Measurements from ENCODE around the gene ADO. TPM values are rescaled to one million over a fixed set of nuclear protein-coding genes. Genes with fewer than 3 reads are reported as not detected.

ADO gene
- total and polyA plus RNA-seq, 10 of the 15 experiments (the other 5 are each of a cell fraction or from before 2014, with no cell fraction given) = 4.3 to 44.6 (median 18.7) TPM

- peak; percentile 81 for TF ChIP-seq E2F8 (IDR thresholded peaks at IDR 0.05; ENCODE audit: low read depth, partially characterized antibody)
- TF ChIP-seq GABPA (IDR thresholded peaks at IDR 0.05; ENCODE audit: low read depth) = peak; percentile 96
- no peak for TF ChIP-seq RCOR1 (conservative IDR thresholded peaks at IDR 0.05; ENCODE audit: low read depth, low read length)
- no peak for TF ChIP-seq ZBTB4 (CRISPR knock-in tag; IDR thresholded peaks at IDR 0.05)
- TF ChIP-seq MXI1 (IDR thresholded peaks at IDR 0.05; ENCODE audit: low read depth, low read length) = peak; percentile 64
- peak; percentile 64 for TF ChIP-seq SREBF1 (IDR thresholded peaks at IDR 0.05; ENCODE audit: low read length)
- peak; percentile 87 for TF ChIP-seq NBN (IDR thresholded peaks at IDR 0.05)
- peak; percentile 82; the same call in 1 of the 2 replicates for TF ChIP-seq RB1 (IDR thresholded peaks at IDR 0.05; ENCODE audit: borderline replicate concordance)
- TF ChIP-seq IRF5 (IDR thresholded peaks at IDR 0.05; ENCODE audit: borderline replicate concordance) = no peak
- TF ChIP-seq CUX1 (IDR thresholded peaks at IDR 0.05; ENCODE audit: insufficient replicate concordance, low read depth, low read length) = peak; percentile 87
- TF ChIP-seq USF1 (IDR thresholded peaks at IDR 0.05; ENCODE audit: borderline replicate concordance, extremely low read length, insufficient read depth, low read depth, low read length) = peak; percentile 26
- TF ChIP-seq MYB (IDR thresholded peaks at IDR 0.05; ENCODE audit: borderline replicate concordance, low read depth, low read length) = no peak
These were observed at the start of gene ADO (continued) for GRCh38 chr10:62804356-62805230.
